Stimulated activated naive CD8-positive, alpha-beta T cell treated with anti-CD3 and anti-CD28 coated beads, Interleukin-15, amount 100 ng/mL, for 72 hours (primary cell): Measurements from ENCODE around the gene TMEM61.
"Not testable (repeated sequence)": the region's sequence is repeated elsewhere in the genome, so short reads cannot be mapped to it uniquely, and the experiment has no call there.

Source experiments
- ATAC-seq: fragments of 150-1000 bp; cut with Tn5 transposase; 2 replicates; pipeline ENCODE4 v1.10.0; 2021; ENCODE audit warnings: mild to moderate bottlenecking, moderate library complexity
- DNase-seq, 2 donors: peaks; one replicate each; pipeline ENCODE4 v3.0.0; 2021 to 2022
- H3K27ac Mint-ChIP-seq, 2 donors: one replicate each; pipeline ENCODE4 v1.8.0; 2022; ENCODE audit warnings: mild to moderate bottlenecking in 2 of 2, mixed read lengths in 2 of 2, moderate library complexity in 2 of 2
- H3K27me3 Mint-ChIP-seq: one replicate; pipeline ENCODE4 v1.8.0; 2022; ENCODE audit warnings: mixed read lengths
- H3K4me1 Mint-ChIP-seq: one replicate; pipeline ENCODE4 v1.8.0; 2022; ENCODE audit warnings: mild to moderate bottlenecking, mixed read lengths
- H3K4me3 Mint-ChIP-seq, 2 donors: one replicate each; pipeline ENCODE4 v1.8.0; 2022; ENCODE audit warnings: mild to moderate bottlenecking in 2 of 2, mixed read lengths in 2 of 2, moderate library complexity in 1 of 2
- H3K9me3 Mint-ChIP-seq, 2 donors: one replicate each; pipeline ENCODE4 v1.8.0; 2022; ENCODE audit warnings: mixed read lengths in 2 of 2

Gene TMEM61

GRCh38 chr1:54980528-54981241 is at the start of gene TMEM61:
TSS of gene TMEM61 (plus strand) at chr1:54980628. CDS start at chr1:54981066, 438 bp downstream.
- DNase-seq = no peak
- peak; percentile 50 for ATAC-seq
- Mint-ChIP-seq H3K27me3 (peaks cover 66% of the 10 kb centered on the region), H3K4me1 (no peaks in the 10 kb centered on the region), H3K4me3 (no peak within 1 kb of the TSS), H3K27ac (no peak within 1 kb of the TSS), H3K9me3 (no peaks in the 10 kb centered on the region)

DNA sequence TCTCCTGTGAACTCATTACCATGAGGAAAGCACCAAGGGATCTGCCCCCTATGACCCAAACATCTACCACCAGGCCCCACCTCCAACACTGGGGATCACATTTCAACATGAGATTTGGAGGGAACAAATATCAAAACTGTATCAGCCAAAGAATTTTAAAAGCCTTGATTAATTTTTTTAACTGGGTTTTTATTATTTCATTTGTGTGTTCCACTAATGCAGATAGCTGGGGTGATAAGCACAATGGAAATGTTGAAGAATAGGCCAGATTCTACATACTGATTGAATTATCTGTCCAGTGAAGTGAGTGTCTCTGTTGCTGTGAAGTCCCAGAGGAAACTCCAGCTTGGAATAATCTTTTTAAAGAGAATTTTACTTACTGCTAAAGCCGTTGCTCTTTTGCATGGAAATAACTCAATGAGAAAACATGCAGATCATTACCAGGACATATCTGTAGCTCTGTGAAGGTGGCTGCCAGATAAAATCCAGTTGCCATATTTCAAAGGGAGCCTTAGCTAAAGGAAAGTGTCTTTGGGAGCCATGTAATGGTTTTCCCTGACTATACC is 49.1 kb upstream of the TMEM61 start:
- H3K27me3 Mint-ChIP-seq = peaks cover 21% of the 10 kb centered on the region
- H3K4me1 Mint-ChIP-seq = no peaks in the 10 kb centered on the region
- no peak overlapping the region for H3K4me3 Mint-ChIP-seq
- ATAC-seq (no peak), DNase-seq (no peak)
- H3K27ac Mint-ChIP-seq = no peak overlapping the region
- peaks cover 4 to 14% of the 10 kb centered on the region in 2 donors for H3K9me3 Mint-ChIP-seq

DNA sequence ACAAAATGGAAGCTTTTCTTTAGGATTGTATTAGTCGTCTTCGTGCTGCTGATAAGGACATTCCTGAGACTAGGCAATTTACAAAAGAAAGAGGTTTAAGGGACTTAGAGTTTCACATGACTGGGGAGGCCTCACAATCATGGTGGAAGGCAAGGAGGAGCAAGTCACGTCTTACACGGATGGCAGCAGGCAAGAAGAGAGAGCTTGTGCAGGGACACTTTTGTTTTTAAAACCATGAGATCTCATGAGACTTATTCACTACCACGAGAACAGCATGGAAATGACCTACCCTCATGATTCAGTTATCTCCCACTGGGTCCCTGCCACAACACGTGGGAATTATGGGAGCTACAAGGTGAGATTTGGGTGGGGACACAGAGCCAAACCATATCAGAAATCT is 46.3 kb upstream of the TMEM61 start:
- ATAC-seq, H3K27ac Mint-ChIP-seq, H3K4me1 Mint-ChIP-seq, H3K4me3 Mint-ChIP-seq, DNase-seq: not testable (repeated sequence)
- Mint-ChIP-seq H3K9me3 (peaks cover 4 to 14% of the 10 kb centered on the region in 2 donors), H3K27me3 (peaks cover 31% of the 10 kb centered on the region)

DNA sequence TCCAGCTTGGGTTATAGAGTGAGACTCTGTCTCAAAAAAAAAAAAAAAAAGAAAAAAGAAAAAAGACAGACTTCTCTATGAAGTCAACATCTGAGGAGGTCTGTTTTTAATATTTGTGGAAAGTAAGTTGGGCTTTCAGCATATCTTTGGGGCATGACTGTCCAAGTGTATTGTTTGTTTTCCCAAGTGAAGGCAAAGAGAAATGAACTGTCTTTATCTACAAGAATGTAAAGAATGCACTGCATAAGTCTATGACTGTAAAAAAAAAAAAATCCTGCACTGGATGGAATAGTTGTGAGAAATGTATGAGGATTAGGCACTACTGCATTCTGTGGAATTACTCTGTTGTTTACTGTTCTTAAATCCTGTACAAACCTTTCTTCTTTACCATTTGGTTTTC is 45.6 kb upstream of the TMEM61 start:
- peaks cover 31% of the 10 kb centered on the region for H3K27me3 Mint-ChIP-seq
- H3K9me3 Mint-ChIP-seq = peaks cover 4 to 14% of the 10 kb centered on the region in 2 donors
- no peak overlapping the region for H3K27ac Mint-ChIP-seq
- ATAC-seq = no peak
- no peak overlapping the region for H3K4me3 Mint-ChIP-seq
- DNase-seq = no peak
- H3K4me1 Mint-ChIP-seq = peaks cover 10% of the 10 kb centered on the region

DNA sequence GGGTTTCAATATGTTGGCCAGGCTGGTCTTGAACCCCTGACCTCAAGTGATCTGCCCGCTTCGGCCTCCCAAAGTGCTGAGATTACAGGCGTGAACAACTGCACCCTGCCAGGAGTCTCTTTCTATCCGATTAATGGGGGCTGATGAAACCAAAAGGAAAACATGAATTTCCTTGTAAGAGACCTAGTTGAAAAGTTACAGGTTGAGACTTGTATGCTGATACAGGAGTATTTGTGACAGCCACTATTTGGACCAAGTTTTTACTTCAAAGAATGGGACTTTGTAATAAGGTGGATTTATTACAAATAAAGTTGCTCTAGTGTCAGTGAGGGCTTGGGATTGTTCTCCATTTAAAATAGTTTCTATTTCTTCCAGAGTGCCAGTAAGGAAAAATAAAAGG is 43.6 kb upstream of the TMEM61 start:
- H3K27me3 Mint-ChIP-seq = peaks cover 31% of the 10 kb centered on the region
- DNase-seq (no peak), ATAC-seq (no peak)
- no peak overlapping the region for H3K4me3 Mint-ChIP-seq
- peaks cover 4 to 7% of the 10 kb centered on the region in 2 donors for H3K9me3 Mint-ChIP-seq
- peaks cover 10% of the 10 kb centered on the region for H3K4me1 Mint-ChIP-seq
- H3K27ac Mint-ChIP-seq = no peak overlapping the region

- ATAC-seq (no peak), DNase-seq (no peak)
- no peak overlapping the region for H3K27ac Mint-ChIP-seq
- H3K4me3 Mint-ChIP-seq = no peak overlapping the region
- H3K27me3 Mint-ChIP-seq = peaks cover 31% of the 10 kb centered on the region
- H3K9me3 Mint-ChIP-seq = peaks cover 4 to 7% of the 10 kb centered on the region in 2 donors
- H3K4me1 Mint-ChIP-seq = peaks cover 10% of the 10 kb centered on the region
Observed at GRCh38 chr1:54937469-54937868, 43.0 kb upstream of the TMEM61 start.

GRCh38 chr1:54938955-54939354 is 41.5 kb upstream of the TMEM61 start:
- H3K4me1 Mint-ChIP-seq, H3K27ac Mint-ChIP-seq, DNase-seq: not testable (repeated sequence)

GRCh38 chr1:54940042-54940441 is 40.4 kb upstream of the TMEM61 start:
- Mint-ChIP-seq H3K27ac (no peak overlapping the region), H3K4me3 (no peak overlapping the region), H3K9me3 (no peaks in the 10 kb centered on the region)

More at GRCh38 chr1:54938955-54939354, 41.5 kb upstream of the TMEM61 start:
- ATAC-seq, H3K9me3 Mint-ChIP-seq: not testable (repeated sequence)
- Mint-ChIP-seq H3K27me3 (peaks cover 27% of the 10 kb centered on the region), H3K4me3 (peak overlapping the region in 1 of 2 donors; percentile 3)

GRCh38 chr1:54942976-54943375 is 37.5 kb upstream of the TMEM61 start:
- Mint-ChIP-seq H3K27ac (no peak overlapping the region), H3K4me1 (peaks cover 19% of the 10 kb centered on the region), H3K9me3 (no peaks in the 10 kb centered on the region), H3K4me3 (no peak overlapping the region), H3K27me3 (no peaks in the 10 kb centered on the region)
- DNase-seq = no peak
- no peak for ATAC-seq

More at GRCh38 chr1:54940042-54940441, 40.4 kb upstream of the TMEM61 start:
- Mint-ChIP-seq H3K4me1 (peaks cover 13% of the 10 kb centered on the region), H3K27me3 (peaks cover 20% of the 10 kb centered on the region)
- no peak for ATAC-seq
- no peak for DNase-seq

DNA sequence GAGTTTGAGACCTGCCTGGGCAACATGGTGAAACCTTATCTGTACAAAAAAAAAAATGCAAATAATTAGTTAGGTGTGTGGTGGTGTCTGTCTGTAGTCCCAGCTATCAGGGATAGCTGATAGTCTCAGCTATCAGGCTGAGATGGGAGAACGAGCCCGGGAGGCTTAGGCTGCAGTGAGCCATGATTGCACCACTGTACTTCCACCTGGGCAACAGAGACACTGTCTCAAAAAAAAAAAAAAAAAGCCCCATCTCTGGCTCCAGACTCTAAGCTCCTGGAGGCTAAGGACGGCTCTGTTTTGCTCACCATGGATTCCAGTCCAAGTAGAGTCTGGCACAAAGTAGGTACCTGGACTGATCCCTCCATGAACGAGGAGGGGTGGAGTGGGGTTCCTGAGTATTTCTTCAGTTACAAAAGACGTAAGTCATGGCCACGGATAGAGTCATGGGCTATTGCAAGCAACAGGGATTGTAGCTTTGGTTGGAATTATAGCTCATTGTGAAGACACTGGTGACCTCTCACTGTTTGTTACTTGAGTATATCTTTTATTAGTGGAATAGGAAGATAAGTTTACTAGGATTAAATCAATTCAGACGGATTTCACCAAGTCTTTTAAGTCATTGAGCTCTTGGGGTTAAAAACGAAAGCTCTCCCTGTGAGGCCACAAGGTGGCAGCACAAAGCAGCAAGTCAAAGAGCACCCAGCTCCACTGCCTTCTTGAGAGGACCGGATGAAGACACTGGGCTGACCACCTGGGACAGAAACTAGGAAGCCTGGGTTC is 35.6 kb upstream of the TMEM61 start:
- H3K4me1 Mint-ChIP-seq = peaks cover 17% of the 10 kb centered on the region
- ATAC-seq (peak; percentile 83), DNase-seq (peak; percentile 63 to 68)
- no peaks in the 10 kb centered on the region for H3K9me3 Mint-ChIP-seq
- no peak overlapping the region for H3K4me3 Mint-ChIP-seq
- no peaks in the 10 kb centered on the region for H3K27me3 Mint-ChIP-seq
- H3K27ac Mint-ChIP-seq = no peak overlapping the region

- no peaks in the 10 kb centered on the region for H3K9me3 Mint-ChIP-seq
- H3K27me3 Mint-ChIP-seq = no peaks in the 10 kb centered on the region
- H3K4me3 Mint-ChIP-seq = no peak overlapping the region
- no peak overlapping the region for H3K27ac Mint-ChIP-seq
- H3K4me1 Mint-ChIP-seq = peaks cover 24% of the 10 kb centered on the region
- no peak for DNase-seq
- ATAC-seq = peak; percentile 27
Observed at GRCh38 chr1:54945393-54945936, 35.0 kb upstream of the TMEM61 start.

DNA sequence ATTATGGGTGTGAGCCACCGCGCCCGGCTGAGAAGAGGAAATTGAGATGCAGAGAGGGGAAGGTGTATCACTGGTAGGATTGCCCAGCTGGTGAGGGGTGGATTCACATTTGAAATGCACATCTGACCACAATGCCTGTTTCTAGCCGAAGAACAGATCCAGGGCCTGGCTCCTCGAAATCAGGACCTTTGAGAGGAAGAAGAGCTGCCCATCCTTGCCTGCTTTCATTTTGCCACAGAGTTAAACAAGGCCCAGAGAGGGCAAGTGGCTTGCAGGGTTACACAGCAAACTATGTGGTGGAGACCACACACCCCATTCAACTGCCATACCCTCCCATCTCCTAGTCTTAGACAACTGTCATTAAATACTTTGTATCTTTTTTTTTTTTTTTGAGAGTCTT is 32.9 kb upstream of the TMEM61 start:
- Mint-ChIP-seq H3K4me3 (no peak overlapping the region), H3K27ac (no peak overlapping the region)

GRCh38 chr1:54949053-54949452 is 31.4 kb upstream of the TMEM61 start:
- no peaks in the 10 kb centered on the region for H3K27me3 Mint-ChIP-seq
- H3K4me1 Mint-ChIP-seq = peaks cover 25% of the 10 kb centered on the region
- ATAC-seq (peak; percentile 34), DNase-seq (no peak)
- H3K27ac Mint-ChIP-seq = no peak overlapping the region
- H3K9me3 Mint-ChIP-seq = no peaks in the 10 kb centered on the region
- no peak overlapping the region for H3K4me3 Mint-ChIP-seq

More for the DNA sequence above, 32.9 kb upstream of the TMEM61 start:
- no peak for DNase-seq
- Mint-ChIP-seq H3K4me1 (peaks cover 25% of the 10 kb centered on the region), H3K9me3 (no peaks in the 10 kb centered on the region), H3K27me3 (no peaks in the 10 kb centered on the region)
- no peak for ATAC-seq

GRCh38 chr1:54950006-54950368 is 30.4 kb upstream of the TMEM61 start:
- H3K9me3 Mint-ChIP-seq = no peaks in the 10 kb centered on the region
- H3K27ac Mint-ChIP-seq = no peak overlapping the region
- DNase-seq (no peak), ATAC-seq (no peak)
- H3K27me3 Mint-ChIP-seq = no peaks in the 10 kb centered on the region
- no peak overlapping the region for H3K4me3 Mint-ChIP-seq
- peaks cover 22% of the 10 kb centered on the region for H3K4me1 Mint-ChIP-seq

DNA sequence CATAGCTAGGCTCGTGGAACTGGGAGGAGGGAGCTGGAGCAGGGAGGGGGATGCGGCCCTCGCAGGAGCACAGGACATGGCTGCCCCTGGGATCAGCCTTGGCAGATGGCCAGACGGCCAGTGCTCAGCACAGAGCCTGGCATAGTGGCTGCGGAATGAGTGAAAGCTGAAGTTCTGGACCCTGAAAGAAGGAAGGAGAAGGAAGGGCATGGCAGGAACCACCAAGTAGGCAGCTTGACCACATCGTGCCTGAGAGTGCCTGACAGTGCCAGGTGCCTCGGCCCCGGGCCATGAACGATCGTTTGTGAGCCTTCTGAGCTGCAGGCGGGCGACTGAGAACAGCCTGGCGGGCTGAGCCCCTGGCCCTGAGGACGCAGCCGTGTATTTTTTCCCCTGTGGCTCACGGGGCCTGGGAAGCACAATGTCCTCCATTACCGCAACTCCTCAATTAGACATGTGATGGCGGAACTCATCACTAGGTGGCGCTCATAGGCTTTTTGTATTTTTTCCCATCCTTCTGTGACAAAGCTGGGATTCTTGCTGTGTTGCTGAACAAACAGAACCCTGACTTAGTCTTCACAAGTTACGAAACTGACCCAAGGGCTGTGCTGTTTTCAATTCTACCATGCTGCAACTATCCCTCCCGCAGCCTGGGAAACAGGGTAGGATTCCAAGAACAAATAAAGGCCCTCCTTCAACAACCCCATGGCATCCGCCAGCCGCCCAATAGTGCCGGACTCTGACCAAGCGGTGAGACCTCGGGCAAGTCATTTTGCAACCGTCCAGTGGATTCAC is 29.9 kb upstream of the TMEM61 start:
- DNase-seq = peak; percentile 48 to 50
- peak; percentile 61 for ATAC-seq
- H3K27ac Mint-ChIP-seq = no peak overlapping the region

More for the DNA sequence above, 29.9 kb upstream of the TMEM61 start:
- H3K27me3 Mint-ChIP-seq = peaks cover 2% of the 10 kb centered on the region
- peaks cover 16% of the 10 kb centered on the region for H3K4me1 Mint-ChIP-seq
- peak overlapping the region in 1 of 2 donors; percentile 22 for H3K4me3 Mint-ChIP-seq
- no peaks in the 10 kb centered on the region for H3K9me3 Mint-ChIP-seq
